Transverse colon (tissue), 1 donor: ENCODE measurements around the gene KCNC2.

ENCODE experiments used
- EP300 ChIP-seq: sonication (generic); formaldehyde crosslinking; IDR thresholded peaks from one replicate; pipeline ENCODE4 v1.6.1; 2017; ENCODE audit warnings: antibody characterized with exemption, low read depth
- POLR2A ChIP-seq: fragments of 450-650 bp; IDR thresholded peaks from one replicate; pipeline ENCODE4 v1.6.1; 2016; ENCODE audit warnings: antibody characterized with exemption, mild to moderate bottlenecking, moderate library complexity

GRCh38 chr12:75120311-75120711 is 89.3 kb downstream of the KCNC2 start:
- TF ChIP-seq POLR2A (no peak), EP300 (no peak)
